Measurements from ENCODE around the gene DARS1.

- TF ChIP-seq POLR2A (IDR thresholded peaks at IDR 0.05) (no peak), CTCF (IDR thresholded peaks at IDR 0.05) (no peak), EP300 (IDR thresholded peaks at IDR 0.05) (no peak)
Observed at GRCh38 chr2:136005462-136006196, 20.2 kb upstream of the DARS1 start.

Measured in tibial nerve (tissue), 4 donors.